ENCODE results near the gene ZP1. TPM values are rescaled to one million over a fixed set of nuclear protein-coding genes. Genes with fewer than 3 reads are reported as not detected.

Gene ZP1
- total and polyA plus RNA-seq, 2 experiments from 2014 or later = not detected

DNA sequence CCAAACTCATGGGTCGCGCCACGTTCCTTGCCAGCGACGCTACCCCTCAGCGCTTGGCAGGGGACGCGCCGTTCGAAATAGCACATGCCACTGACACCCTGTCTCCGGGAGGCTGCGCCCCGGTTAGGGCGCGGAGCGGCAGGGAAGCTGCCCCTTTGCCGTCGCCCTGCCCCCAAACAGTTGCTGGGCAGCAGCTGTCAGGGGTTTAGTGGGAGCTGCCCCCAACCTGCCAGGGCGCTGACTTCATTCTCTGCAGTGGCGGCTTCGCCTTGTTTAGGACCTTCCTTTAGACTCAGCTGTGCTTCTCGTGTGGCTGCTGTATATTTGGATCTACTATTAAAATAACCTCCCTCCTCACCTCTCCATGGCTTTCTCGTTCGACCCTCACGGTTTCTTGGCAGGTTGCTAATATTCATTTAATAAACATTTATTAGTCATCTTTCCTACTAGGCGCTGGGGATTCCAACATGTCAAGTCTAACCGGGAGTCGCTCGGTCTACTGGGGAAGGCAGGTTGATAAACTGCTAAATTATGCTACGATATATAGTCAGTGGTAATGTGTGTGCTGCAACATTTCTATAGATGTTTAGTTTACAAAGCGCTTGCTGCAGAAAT, 47.4 kb downstream of the ZP1 start:
- H3K4me3 ChIP-seq = peak overlapping the region; percentile 56
- no peaks in the 10 kb centered on the region for H3K27me3 ChIP-seq (ENCODE audit: insufficient read depth)
- H3K27ac Mint-ChIP-seq = no peak overlapping the region
- no peak overlapping the region for H3K27ac ChIP-seq (ENCODE audit: low read depth)
- H4K20me1 ChIP-seq (replicated peaks; ENCODE audit: insufficient read depth) = peaks cover 6% of the 10 kb centered on the region; the same call in 1 of the 2 replicates
- H3K4me2 ChIP-seq = peak overlapping the region; percentile 88
- H3K4me1 ChIP-seq (ENCODE audit: insufficient read depth) = peaks cover 29% of the 10 kb centered on the region
- H3K9me3 Mint-ChIP-seq = no peaks in the 10 kb centered on the region; the same call in 2 of the 3 replicates
- H3K4me1 Mint-ChIP-seq = peaks cover 43% of the 10 kb centered on the region
- H3K79me2 ChIP-seq (replicated peaks; ENCODE audit: insufficient read depth) = peaks cover 29% of the 10 kb centered on the region
- H3K4me3 Mint-ChIP-seq = peak overlapping the region; percentile 91
- peak; percentile 22 for ATAC-seq
- no peak for TF ChIP-seq ZNF114 (CRISPR knock-in tag; IDR thresholded peaks at IDR 0.05)
- TF ChIP-seq STAT1 (IDR thresholded peaks at IDR 0.05; ENCODE audit: unreplicated experiment) = no peak
- TF ChIP-seq, protein P1, sequence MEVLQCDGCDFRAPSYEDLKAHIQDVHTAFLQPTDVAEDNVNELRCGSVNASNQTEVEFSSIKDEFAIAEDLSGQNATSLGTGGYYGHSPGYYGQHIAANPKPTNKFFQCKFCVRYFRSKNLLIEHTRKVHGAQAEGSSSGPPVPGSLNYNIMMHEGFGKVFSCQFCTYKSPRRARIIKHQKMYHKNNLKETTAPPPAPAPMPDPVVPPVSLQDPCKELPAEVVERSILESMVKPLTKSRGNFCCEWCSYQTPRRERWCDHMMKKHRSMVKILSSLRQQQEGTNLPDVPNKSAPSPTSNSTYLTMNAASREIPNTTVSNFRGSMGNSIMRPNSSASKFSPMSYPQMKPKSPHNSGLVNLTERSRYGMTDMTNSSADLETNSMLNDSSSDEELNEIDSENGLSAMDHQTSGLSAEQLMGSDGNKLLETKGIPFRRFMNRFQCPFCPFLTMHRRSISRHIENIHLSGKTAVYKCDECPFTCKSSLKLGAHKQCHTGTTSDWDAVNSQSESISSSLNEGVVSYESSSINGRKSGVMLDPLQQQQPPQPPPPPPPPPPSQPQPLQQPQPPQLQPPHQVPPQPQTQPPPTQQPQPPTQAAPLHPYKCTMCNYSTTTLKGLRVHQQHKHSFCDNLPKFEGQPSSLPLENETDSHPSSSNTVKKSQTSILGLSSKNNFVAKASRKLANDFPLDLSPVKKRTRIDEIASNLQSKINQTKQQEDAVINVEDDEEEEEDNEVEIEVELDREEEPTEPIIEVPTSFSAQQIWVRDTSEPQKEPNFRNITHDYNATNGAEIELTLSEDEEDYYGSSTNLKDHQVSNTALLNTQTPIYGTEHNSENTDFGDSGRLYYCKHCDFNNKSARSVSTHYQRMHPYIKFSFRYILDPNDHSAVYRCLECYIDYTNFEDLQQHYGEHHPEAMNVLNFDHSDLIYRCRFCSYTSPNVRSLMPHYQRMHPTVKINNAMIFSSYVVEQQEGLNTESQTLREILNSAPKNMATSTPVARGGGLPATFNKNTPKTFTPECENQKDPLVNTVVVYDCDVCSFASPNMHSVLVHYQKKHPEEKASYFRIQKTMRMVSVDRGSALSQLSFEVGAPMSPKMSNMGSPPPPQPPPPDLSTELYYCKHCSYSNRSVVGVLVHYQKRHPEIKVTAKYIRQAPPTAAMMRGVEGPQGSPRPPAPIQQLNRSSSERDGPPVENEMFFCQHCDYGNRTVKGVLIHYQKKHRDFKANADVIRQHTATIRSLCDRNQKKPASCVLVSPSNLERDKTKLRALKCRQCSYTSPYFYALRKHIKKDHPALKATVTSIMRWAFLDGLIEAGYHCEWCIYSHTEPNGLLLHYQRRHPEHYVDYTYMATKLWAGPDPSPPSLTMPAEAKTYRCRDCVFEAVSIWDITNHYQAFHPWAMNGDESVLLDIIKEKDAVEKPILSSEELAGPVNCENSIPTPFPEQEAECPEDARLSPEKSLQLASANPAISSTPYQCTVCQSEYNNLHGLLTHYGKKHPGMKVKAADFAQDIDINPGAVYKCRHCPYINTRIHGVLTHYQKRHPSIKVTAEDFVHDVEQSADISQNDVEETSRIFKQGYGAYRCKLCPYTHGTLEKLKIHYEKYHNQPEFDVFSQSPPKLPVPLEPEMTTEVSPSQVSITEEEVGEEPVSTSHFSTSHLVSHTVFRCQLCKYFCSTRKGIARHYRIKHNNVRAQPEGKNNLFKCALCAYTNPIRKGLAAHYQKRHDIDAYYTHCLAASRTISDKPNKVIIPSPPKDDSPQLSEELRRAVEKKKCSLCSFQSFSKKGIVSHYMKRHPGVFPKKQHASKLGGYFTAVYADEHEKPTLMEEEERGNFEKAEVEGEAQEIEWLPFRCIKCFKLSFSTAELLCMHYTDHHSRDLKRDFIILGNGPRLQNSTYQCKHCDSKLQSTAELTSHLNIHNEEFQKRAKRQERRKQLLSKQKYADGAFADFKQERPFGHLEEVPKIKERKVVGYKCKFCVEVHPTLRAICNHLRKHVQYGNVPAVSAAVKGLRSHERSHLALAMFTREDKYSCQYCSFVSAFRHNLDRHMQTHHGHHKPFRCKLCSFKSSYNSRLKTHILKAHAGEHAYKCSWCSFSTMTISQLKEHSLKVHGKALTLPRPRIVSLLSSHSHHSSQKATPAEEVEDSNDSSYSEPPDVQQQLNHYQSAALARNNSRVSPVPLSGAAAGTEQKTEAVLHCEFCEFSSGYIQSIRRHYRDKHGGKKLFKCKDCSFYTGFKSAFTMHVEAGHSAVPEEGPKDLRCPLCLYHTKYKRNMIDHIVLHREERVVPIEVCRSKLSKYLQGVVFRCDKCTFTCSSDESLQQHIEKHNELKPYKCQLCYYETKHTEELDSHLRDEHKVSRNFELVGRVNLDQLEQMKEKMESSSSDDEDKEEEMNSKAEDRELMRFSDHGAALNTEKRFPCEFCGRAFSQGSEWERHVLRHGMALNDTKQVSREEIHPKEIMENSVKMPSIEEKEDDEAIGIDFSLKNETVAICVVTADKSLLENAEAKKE (CRISPR knock-in tag; IDR thresholded peaks at IDR 0.05) = no peak
- TF ChIP-seq, protein P2, sequence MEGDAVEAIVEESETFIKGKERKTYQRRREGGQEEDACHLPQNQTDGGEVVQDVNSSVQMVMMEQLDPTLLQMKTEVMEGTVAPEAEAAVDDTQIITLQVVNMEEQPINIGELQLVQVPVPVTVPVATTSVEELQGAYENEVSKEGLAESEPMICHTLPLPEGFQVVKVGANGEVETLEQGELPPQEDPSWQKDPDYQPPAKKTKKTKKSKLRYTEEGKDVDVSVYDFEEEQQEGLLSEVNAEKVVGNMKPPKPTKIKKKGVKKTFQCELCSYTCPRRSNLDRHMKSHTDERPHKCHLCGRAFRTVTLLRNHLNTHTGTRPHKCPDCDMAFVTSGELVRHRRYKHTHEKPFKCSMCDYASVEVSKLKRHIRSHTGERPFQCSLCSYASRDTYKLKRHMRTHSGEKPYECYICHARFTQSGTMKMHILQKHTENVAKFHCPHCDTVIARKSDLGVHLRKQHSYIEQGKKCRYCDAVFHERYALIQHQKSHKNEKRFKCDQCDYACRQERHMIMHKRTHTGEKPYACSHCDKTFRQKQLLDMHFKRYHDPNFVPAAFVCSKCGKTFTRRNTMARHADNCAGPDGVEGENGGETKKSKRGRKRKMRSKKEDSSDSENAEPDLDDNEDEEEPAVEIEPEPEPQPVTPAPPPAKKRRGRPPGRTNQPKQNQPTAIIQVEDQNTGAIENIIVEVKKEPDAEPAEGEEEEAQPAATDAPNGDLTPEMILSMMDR (conservative IDR thresholded peaks at IDR 0.05; ENCODE audit: low read depth in 2 of 2) = no peak
- TF ChIP-seq, protein P3, sequence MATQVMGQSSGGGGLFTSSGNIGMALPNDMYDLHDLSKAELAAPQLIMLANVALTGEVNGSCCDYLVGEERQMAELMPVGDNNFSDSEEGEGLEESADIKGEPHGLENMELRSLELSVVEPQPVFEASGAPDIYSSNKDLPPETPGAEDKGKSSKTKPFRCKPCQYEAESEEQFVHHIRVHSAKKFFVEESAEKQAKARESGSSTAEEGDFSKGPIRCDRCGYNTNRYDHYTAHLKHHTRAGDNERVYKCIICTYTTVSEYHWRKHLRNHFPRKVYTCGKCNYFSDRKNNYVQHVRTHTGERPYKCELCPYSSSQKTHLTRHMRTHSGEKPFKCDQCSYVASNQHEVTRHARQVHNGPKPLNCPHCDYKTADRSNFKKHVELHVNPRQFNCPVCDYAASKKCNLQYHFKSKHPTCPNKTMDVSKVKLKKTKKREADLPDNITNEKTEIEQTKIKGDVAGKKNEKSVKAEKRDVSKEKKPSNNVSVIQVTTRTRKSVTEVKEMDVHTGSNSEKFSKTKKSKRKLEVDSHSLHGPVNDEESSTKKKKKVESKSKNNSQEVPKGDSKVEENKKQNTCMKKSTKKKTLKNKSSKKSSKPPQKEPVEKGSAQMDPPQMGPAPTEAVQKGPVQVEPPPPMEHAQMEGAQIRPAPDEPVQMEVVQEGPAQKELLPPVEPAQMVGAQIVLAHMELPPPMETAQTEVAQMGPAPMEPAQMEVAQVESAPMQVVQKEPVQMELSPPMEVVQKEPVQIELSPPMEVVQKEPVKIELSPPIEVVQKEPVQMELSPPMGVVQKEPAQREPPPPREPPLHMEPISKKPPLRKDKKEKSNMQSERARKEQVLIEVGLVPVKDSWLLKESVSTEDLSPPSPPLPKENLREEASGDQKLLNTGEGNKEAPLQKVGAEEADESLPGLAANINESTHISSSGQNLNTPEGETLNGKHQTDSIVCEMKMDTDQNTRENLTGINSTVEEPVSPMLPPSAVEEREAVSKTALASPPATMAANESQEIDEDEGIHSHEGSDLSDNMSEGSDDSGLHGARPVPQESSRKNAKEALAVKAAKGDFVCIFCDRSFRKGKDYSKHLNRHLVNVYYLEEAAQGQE (IDR thresholded peaks at IDR 0.05; ENCODE audit: unreplicated experiment) = no peak
- no peak for TF ChIP-seq EZH2phosphoT487 (IDR thresholded peaks at IDR 0.05; ENCODE audit: unreplicated experiment)
- TF ChIP-seq ZNF331 (CRISPR knock-in tag; IDR thresholded peaks at IDR 0.05; ENCODE audit: low read depth) = no peak
- no peak for TF ChIP-seq CREB1 (CRISPR knock-in tag; IDR thresholded peaks at IDR 0.05; ENCODE audit: low read depth)
- no peak for TF ChIP-seq NANOG (IDR thresholded peaks at IDR 0.05; ENCODE audit: borderline replicate concordance)
- no peak for TF ChIP-seq JUNB (IDR thresholded peaks at IDR 0.05; ENCODE audit: unreplicated experiment)
- no peak for TF ChIP-seq EZH2 (IDR thresholded peaks at IDR 0.05; ENCODE audit: low read depth, unreplicated experiment)
- no peak for TF ChIP-seq ETS1 (IDR thresholded peaks at IDR 0.05)
- no peak for TF ChIP-seq POLR2AphosphoS5 (IDR thresholded peaks at IDR 0.05; ENCODE audit: low read depth)
- DNase-seq (ENCODE audit: low spot score) = peak; percentile 36
- H3F3A ChIP-seq (replicated peaks; ENCODE audit: low read depth) = 0 out of 2 replicates have a peak, but pooled peaks cover 6% of the 10 kb centered on the region
- no peaks in the 10 kb centered on the region for H3K9me2 ChIP-seq (ENCODE audit: insufficient read depth)
- peaks cover 8% of the 10 kb centered on the region for H3K36me3 Mint-ChIP-seq (ENCODE audit: low read depth)
- H3K36me3 ChIP-seq (ENCODE audit: insufficient read depth) = no peaks in the 10 kb centered on the region
- H2AFZ ChIP-seq = peak overlapping the region; percentile 92
- H3K27me3 Mint-ChIP-seq (ENCODE audit: insufficient read depth, low read depth, poor library complexity) = peaks cover 4% of the 10 kb centered on the region

Measured in GM23338 (cell line).